Adrenal gland (tissue), 12 donors: ENCODE measurements around the gene HYAL4. TPM values are rescaled to one million over a fixed set of nuclear protein-coding genes. Genes with fewer than 3 reads are reported as not detected.
"Not testable (repeated sequence)": the region's sequence is repeated elsewhere in the genome, so short reads cannot be mapped to it uniquely, and the experiment has no call there.

Source experiments
- DNase-seq, 7 donors: peaks; one replicate each; pipeline ENCODE4 v3.0.0-alpha.2; 2019 to 2020
- H3K27ac ChIP-seq, 5 donors: fragments of 200-600 bp; sonication (generic) in 4 of 5; 1 replicate in 3 of 5; 2 replicates in 2 of 5; pipeline versions ENCODE4 v1.5.1 to v1.8.0; 2016 to 2020; ENCODE audit warnings: mild to moderate bottlenecking in 1 of 5
- H3K27me3 ChIP-seq: fragments of 200-600 bp; 2 replicates; pipeline ENCODE4 v1.8.0; 2021
- H3K36me3 ChIP-seq, 2 donors: fragments of 200-600 bp; replicated peaks in 1 of 2; 1 replicate in 1 of 2; 2 replicates in 1 of 2; pipeline versions ENCODE4 v1.5.1 to v1.8.0; 2018 to 2022
- H3K4me1 ChIP-seq, 2 donors: fragments of 200-600 bp; replicated peaks in 1 of 2; 1 replicate in 1 of 2; 2 replicates in 1 of 2; pipeline versions ENCODE4 v1.5.1 to v1.8.0; 2018 to 2021
- H3K4me3 ChIP-seq, 4 donors: fragments of 200-600 bp; sonication (generic) in 3 of 4; one replicate each; pipeline ENCODE4 v1.5.1; 2016 to 2018
- H3K9me3 ChIP-seq, 3 donors: fragments of 200-600 bp; sonication (generic) in 1 of 3; replicated peaks in 1 of 3; 1 replicate in 2 of 3; 2 replicates in 1 of 3; pipeline versions ENCODE4 v1.5.1 to v1.8.0; 2016 to 2021
- POLR2A ChIP-seq, 2 donors: fragments of 450-650 bp; IDR thresholded peaks; one replicate each; pipeline ENCODE4 v1.6.1; 2017; ENCODE audit warnings: antibody characterized with exemption in 2 of 2, mild to moderate bottlenecking in 2 of 2, moderate library complexity in 1 of 2
- WGBS, 4 donors: extraction: QIAGEN DNeasy Blood & Tissue Kit in 2 of 4; methylation state at CpG; one replicate each; pipeline versions ENCODE4 v1.1.5 to v1.1.7; 2013 to 2017; 5-methylcytosine and 5-hydroxymethylcytosine counted together
- intact Hi-C, 2 donors: fragments of 100-400 bp; cut with DNase I; formaldehyde crosslinking; loops; one replicate each; pipeline versions ENCODE4 v1.14.1 to v1.15.0; 2022 to 2023
- polyA plus RNA-seq, 3 donors: library from polyadenylated mRNA; stranded (reverse); fragments of 200-250 nt in 2 of 3; fragments of 350-450 nt in 1 of 3; fragmentation: Illumina TruSeq in 1 of 3; extraction: RNeasy Lipid Tissue Mini Kit (QIAGEN cat#74804) in 1 of 3; gene quantifications; one replicate each; pipeline ENCODE4 v1.2.3, GENCODE V29; 2013 to 2014
- total RNA-seq, 9 donors: library from RNA; depleted of rRNA in 4 of 9; stranded (reverse); fragments of >200 nt in 4 of 9; fragments of 120-200 nt in 1 of 9; fragmentation: NEBNext Ultra II Directional in 1 of 9; extraction: Animal tissue kit (Norgen Biotek cat#: 25700) in 1 of 9; gene quantifications; one replicate each; pipeline versions ENCODE4 v1.1.0 to v1.2.4, GENCODE V29; 2013 to 2023
- TF ChIP-seq, protein P1 (sequence below), 6 experiments: fragments of 450-650 bp in 4 of 6; fragments of 200-600 bp in 2 of 6; sonication (generic) in 1 of 6; IDR thresholded peaks; 1 replicate in 5 of 6; 2 replicates in 1 of 6; pipeline versions ENCODE4 v1.5.1 to v1.8.0; 2016 to 2021; ENCODE audit warnings: antibody characterized with exemption in 6 of 6, mild to moderate bottlenecking in 2 of 6, moderate library complexity in 1 of 6
- donor health status: healthy with polysubstance abuse.
- donor health status: Bipolar disorder and iron deficiency.
- donor health status: DM: yes; HTN: yes; CAD: no.
- donor health status: DM: no; HTN: no; CAD: no.
- donor health status: DM: no; HTN: no; CAD: no.
- donor health status: DM: yes; HTN: yes; CAD: no.

HYAL4 gene
- total and polyA plus RNA-seq, 12 donors, result 0.17 TPM; not detected in 11

DNA sequence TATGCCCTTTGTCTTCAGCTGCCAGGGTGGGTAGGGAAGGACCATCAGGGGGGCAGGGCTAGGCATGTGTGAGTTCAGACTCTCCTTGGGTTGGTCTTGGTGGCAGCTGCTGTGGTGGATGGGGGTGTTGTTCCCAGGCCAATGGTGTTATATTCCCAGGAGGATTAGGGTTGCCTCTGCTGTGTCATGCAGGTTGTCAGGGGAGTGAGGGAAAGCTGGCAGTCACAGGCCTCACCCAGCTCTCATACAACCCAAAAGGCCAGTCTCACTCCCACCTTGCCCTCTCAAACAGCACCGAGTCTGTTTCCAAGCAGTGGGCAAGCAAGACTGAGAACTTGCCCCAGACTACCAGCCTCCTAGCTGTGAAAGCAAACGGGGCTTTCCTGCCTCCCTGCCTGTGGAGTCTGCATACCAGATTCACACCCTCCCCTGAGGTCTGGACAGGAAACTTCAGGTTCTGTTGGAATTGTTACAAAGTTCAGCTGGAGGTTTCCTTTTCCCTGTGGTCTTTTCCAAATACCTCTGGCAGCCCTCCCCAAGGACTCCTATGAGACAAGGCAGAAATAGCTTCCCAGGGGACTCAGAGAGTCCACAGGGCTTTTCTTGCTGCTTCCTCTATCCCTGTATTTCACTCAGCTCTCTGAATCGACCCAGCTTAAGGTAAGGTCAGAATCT, 1.4 kb downstream of the HYAL4 start:
- no peak overlapping the region for H3K4me3 ChIP-seq
- no peaks in the 10 kb centered on the region for H3K27me3 ChIP-seq
- WGBS, 4 donors, result 39 to 61% (median 49%) methylated on average over 3 of the region's 3 CpGs
- H3K9me3 ChIP-seq, result no peaks in the 10 kb centered on the region
- H3K4me1 ChIP-seq, result no peaks in the 10 kb centered on the region
- TF ChIP-seq POLR2A (IDR thresholded peaks at IDR 0.05), result no peak
- TF ChIP-seq, protein P1, sequence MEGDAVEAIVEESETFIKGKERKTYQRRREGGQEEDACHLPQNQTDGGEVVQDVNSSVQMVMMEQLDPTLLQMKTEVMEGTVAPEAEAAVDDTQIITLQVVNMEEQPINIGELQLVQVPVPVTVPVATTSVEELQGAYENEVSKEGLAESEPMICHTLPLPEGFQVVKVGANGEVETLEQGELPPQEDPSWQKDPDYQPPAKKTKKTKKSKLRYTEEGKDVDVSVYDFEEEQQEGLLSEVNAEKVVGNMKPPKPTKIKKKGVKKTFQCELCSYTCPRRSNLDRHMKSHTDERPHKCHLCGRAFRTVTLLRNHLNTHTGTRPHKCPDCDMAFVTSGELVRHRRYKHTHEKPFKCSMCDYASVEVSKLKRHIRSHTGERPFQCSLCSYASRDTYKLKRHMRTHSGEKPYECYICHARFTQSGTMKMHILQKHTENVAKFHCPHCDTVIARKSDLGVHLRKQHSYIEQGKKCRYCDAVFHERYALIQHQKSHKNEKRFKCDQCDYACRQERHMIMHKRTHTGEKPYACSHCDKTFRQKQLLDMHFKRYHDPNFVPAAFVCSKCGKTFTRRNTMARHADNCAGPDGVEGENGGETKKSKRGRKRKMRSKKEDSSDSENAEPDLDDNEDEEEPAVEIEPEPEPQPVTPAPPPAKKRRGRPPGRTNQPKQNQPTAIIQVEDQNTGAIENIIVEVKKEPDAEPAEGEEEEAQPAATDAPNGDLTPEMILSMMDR (IDR thresholded peaks at IDR 0.05), result no peak
- no peaks in the 10 kb centered on the region for H3K36me3 ChIP-seq
- intact Hi-C loops, result no loop called here
- DNase-seq, result no peak
- H3K27ac ChIP-seq, result no peak overlapping the region

DNA sequence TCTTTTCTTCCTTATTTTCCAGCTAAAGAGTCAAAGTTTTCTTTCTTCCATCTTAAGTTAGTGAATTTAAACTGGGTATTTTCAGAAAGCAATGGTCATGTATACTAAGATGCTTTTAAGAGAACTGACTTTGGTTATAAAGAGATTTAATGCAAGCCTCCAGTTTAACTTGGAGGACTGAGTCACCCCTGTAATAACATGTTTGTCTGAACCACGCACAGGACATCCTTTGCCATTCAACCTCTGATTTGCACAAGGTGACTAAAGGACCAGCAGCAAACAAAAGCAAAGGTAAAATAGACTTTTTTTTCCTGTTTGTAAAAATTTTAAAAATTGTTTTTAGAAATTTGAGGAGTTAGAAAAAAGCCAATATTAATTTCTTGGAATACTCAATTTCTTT, 2.9 kb downstream of the HYAL4 start:
- H3K9me3 ChIP-seq, result no peaks in the 10 kb centered on the region
- no peak overlapping the region for H3K4me3 ChIP-seq
- intact Hi-C loops, result no loop called here
- H3K27me3 ChIP-seq, result no peaks in the 10 kb centered on the region
- H3K27ac ChIP-seq, result no peak overlapping the region
- 89 to 100% (median 92%) methylated on average over 1 of the region's 1 CpG for WGBS, 4 donors
- DNase-seq, result no peak
- no peaks in the 10 kb centered on the region for H3K4me1 ChIP-seq
- TF ChIP-seq POLR2A (IDR thresholded peaks at IDR 0.05), result no peak
- TF ChIP-seq, protein P1 (IDR thresholded peaks at IDR 0.05), result no peak
- no peaks in the 10 kb centered on the region for H3K36me3 ChIP-seq

DNA sequence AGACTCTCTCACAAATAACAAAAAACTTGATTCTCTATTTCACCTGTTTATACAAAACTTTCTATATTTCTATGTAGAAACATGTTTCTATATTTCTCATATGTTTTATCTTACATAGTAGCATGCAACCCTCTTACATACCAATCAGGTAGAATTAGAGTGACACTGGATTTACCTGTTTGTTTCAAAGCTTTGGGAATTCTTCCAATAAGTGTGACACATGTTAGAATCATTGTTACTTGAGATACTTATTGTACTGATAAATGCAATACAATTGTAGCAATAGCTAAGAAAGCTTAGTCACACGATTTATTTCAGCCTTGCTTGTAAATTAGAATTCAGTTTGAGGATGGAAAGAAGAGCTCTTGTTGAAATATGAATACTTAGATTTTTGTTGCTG, 4.9 kb downstream of the HYAL4 start:
- Histone ChIP-seq H3K4me1 (no peaks in the 10 kb centered on the region), H3K27me3 (no peaks in the 10 kb centered on the region), H3K4me3 (no peak overlapping the region), H3K36me3 (no peaks in the 10 kb centered on the region), H3K9me3 (no peaks in the 10 kb centered on the region), H3K27ac (no peak overlapping the region)
- no peak for TF ChIP-seq POLR2A (IDR thresholded peaks at IDR 0.05)
- TF ChIP-seq, protein P1 (IDR thresholded peaks at IDR 0.05), result no peak
- DNase-seq, result no peak
- intact Hi-C loops, result no loop called here
- 76 to 84% (median 79%) methylated on average over 1 of the region's 1 CpG for WGBS, 4 donors

DNA sequence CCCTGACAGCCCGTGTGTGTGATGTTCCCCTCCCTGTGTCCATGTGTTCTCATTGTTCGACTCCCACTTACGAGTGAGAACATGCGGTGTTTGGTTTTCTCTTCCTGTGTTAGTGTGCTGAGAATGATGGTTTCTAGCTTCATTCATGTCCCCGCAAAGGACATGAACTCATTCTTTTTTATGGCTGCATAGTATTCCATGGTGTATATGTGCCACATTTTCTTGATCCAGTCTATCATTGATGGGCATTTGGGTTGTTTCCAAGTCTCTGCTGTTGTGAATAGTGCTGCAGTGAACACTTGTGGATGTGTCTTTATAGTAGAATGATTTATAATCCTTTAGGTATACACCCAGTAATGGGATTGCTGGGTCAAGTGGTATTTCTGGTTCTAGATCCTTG, 6.4 kb downstream of the HYAL4 start:
- intact Hi-C loops, H3K27ac ChIP-seq, H3K27me3 ChIP-seq, H3K4me1 ChIP-seq, H3K9me3 ChIP-seq, H3K4me3 ChIP-seq, DNase-seq, H3K36me3 ChIP-seq: not testable (repeated sequence)
- WGBS, 4 donors, result 89 to 95% (median 93%) methylated on average over 5 of the region's 5 CpGs

DNA sequence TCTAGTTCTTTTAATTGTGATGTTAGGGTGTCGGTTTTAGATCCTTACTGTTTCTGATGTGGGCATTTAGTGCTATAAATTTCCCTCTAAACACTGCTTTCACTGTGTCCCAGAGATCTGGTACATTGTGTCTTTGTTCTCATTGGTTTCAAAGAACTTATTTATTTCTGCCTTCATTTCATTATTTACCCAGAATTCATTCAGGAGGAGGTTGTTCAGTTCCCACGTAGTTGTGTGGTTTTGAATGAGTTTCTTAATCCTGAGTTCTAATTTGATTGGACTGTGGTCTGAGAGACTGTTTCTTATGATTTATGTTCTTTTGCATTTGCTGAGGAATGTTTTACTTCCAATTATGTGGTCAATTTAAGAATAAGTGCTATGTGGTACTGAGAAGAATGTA, 9.3 kb downstream of the HYAL4 start:
- 59 to 85% (median 69%) methylated on average over 2 of the region's 2 CpGs for WGBS, 4 donors
- H3K27me3 ChIP-seq, DNase-seq, H3K27ac ChIP-seq, H3K9me3 ChIP-seq, H3K4me3 ChIP-seq, H3K36me3 ChIP-seq, H3K4me1 ChIP-seq, intact Hi-C loops: not testable (repeated sequence)

DNA sequence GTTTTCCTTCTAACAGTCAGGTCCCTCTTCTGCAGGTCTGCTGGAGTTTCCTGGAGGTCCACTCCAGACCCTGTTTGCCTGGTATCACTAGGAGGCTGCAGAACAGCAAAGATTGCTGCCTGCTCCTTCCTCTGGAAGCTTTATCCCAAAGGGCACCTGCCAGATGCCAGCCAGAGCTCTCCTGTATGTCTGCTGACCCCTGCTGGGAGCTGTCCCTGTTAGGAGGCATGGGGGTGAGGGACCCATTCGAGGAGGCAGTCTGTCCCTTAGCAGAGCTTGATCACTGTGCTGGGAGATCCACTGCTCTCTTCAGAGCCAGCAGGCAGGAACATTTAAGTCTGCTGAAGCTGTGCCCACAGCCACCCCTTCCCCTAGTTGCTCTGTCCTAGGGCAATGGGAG, 11.5 kb downstream of the HYAL4 start:
- DNase-seq, H3K4me1 ChIP-seq, H3K27me3 ChIP-seq, intact Hi-C loops, H3K36me3 ChIP-seq, H3K27ac ChIP-seq, H3K4me3 ChIP-seq, H3K9me3 ChIP-seq: not testable (repeated sequence)
- WGBS, 4 donors, result 57 to 60% methylated on average over 1 of the region's 1 CpG; no CpG with 5 or more reads in 2 of the 4 donors
